ENCODE results near the gene BCL2.

- TF ChIP-seq CTCF (IDR thresholded peaks at IDR 0.05) = no peak
- TF ChIP-seq GRHL2 (CRISPR knock-in tag; IDR thresholded peaks at IDR 0.05; ENCODE audit: insufficient replicate concordance, severe bottlenecking) = no peak
- TF ChIP-seq FOXJ3 (CRISPR knock-in tag; IDR thresholded peaks at IDR 0.05; ENCODE audit: borderline replicate concordance) = no peak
- TF ChIP-seq SMAD3 (CRISPR knock-in tag; IDR thresholded peaks at IDR 0.05; ENCODE audit: borderline replicate concordance) = no peak
- no peak for TF ChIP-seq FOXP1 (CRISPR knock-in tag; IDR thresholded peaks at IDR 0.05; ENCODE audit: borderline replicate concordance)
- no peak for TF ChIP-seq ZNF423 (CRISPR knock-in tag; IDR thresholded peaks at IDR 0.05)
- TF ChIP-seq ESRRA (CRISPR knock-in tag; IDR thresholded peaks at IDR 0.05; ENCODE audit: borderline replicate concordance) = no peak
- no peak for TF ChIP-seq PRDM15 (CRISPR knock-in tag; IDR thresholded peaks at IDR 0.05)
- no peak for TF ChIP-seq SOX15 (CRISPR knock-in tag; IDR thresholded peaks at IDR 0.05)
- TF ChIP-seq PREB (CRISPR knock-in tag; IDR thresholded peaks at IDR 0.05; ENCODE audit: borderline replicate concordance) = no peak
- no peak for TF ChIP-seq NFE2L1 (CRISPR knock-in tag; IDR thresholded peaks at IDR 0.05)
- TF ChIP-seq ZNF281 (CRISPR knock-in tag; IDR thresholded peaks at IDR 0.05) = no peak
- TF ChIP-seq IRF2 (CRISPR knock-in tag; IDR thresholded peaks at IDR 0.05; ENCODE audit: borderline replicate concordance, low read depth) = no peak
- TF ChIP-seq MAX (CRISPR knock-in tag; IDR thresholded peaks at IDR 0.05) = no peak
These were observed 94.1 kb downstream of the BCL2 start for GRCh38 chr18:63225434-63225833.
